WERI-Rb-1 (cell line): ENCODE data around the gene GJB1.
"Not testable (repeated sequence)": the region's sequence is repeated elsewhere in the genome, so short reads cannot be mapped to it uniquely, and the experiment has no call there.

ENCODE experiments used
- DNase-seq: peaks from one replicate; pipeline ENCODE4 v3.0.0-alpha.2; 2020
- H3K27ac ChIP-seq: fragments of 250-450 bp; sonication (Bioruptor Pico); 2 replicates; pipeline ENCODE4 v1.5.1; 2020; ENCODE audit warnings: mild to moderate bottlenecking, moderate library complexity
- H3K27me3 ChIP-seq: fragments of 250-450 bp; sonication (Bioruptor Pico); 2 replicates; pipeline ENCODE4 v1.5.1; 2021; ENCODE audit warnings: mild to moderate bottlenecking, low read depth, moderate library complexity; ENCODE audit not compliant: insufficient read depth, severe bottlenecking
- H3K36me3 ChIP-seq: fragments of 250-450 bp; sonication (Bioruptor Pico); 2 replicates; pipeline ENCODE4 v1.5.1; 2020; ENCODE audit warnings: mild to moderate bottlenecking, moderate library complexity
- H3K4me3 ChIP-seq: 2 replicates; pipeline ENCODE4 v1.5.1; 2011; ENCODE audit warnings: low read depth, mild to moderate bottlenecking, control low read depth, low read length
- H3K9me3 ChIP-seq: fragments of 250-450 bp; sonication (Bioruptor Pico); 2 replicates; pipeline ENCODE4 v1.5.1; 2021; ENCODE audit warnings: mild to moderate bottlenecking, moderate library complexity; ENCODE audit not compliant: severe bottlenecking
- TF ChIP-seq, protein P1 (sequence below): IDR thresholded peaks from 2 replicates; pipeline ENCODE4 v1.5.1; 2011; ENCODE audit warnings: low read depth, mild to moderate bottlenecking, control low read depth, inconsistent platforms, low read length

The GJB1 gene

DNA sequence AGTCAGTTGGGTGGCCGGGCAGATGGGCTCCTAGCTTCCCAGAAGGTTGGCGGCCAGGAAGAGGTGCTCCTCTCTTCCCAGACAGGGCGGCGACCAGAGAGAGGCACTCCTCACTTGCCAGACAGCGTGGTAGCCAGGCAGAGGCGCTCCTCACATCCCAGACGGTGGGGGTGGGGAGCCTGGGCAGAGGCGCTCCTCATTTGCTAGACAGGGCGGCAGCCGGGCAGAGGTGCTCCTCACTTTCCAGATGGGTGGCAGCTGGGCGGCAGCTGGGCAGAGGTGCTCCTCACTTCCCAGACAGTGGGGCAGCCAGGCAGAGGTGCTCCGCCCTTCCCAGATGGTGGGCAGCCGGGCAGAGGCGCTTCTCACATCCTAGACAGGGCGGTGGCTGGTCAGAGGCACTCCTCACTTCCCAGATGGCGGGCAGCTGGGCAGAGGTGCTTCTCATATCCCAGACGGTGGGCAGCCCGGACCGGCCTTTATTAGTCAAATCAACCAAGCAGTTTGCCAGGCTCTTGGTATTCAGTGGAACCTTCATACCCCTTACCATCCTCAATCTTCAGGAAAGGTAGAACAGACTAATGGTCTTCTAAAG, 46.9 kb downstream of the GJB1 start:
- H3K9me3 ChIP-seq, result no peaks in the 10 kb centered on the region
- peaks cover 2% of the 10 kb centered on the region for H3K27me3 ChIP-seq
- H3K27ac ChIP-seq, result no peak overlapping the region
- H3K4me3 ChIP-seq, result no peak overlapping the region
- no peak for DNase-seq
- H3K36me3 ChIP-seq, result no peaks in the 10 kb centered on the region
- TF ChIP-seq, protein P1, sequence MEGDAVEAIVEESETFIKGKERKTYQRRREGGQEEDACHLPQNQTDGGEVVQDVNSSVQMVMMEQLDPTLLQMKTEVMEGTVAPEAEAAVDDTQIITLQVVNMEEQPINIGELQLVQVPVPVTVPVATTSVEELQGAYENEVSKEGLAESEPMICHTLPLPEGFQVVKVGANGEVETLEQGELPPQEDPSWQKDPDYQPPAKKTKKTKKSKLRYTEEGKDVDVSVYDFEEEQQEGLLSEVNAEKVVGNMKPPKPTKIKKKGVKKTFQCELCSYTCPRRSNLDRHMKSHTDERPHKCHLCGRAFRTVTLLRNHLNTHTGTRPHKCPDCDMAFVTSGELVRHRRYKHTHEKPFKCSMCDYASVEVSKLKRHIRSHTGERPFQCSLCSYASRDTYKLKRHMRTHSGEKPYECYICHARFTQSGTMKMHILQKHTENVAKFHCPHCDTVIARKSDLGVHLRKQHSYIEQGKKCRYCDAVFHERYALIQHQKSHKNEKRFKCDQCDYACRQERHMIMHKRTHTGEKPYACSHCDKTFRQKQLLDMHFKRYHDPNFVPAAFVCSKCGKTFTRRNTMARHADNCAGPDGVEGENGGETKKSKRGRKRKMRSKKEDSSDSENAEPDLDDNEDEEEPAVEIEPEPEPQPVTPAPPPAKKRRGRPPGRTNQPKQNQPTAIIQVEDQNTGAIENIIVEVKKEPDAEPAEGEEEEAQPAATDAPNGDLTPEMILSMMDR, result no peak

DNA sequence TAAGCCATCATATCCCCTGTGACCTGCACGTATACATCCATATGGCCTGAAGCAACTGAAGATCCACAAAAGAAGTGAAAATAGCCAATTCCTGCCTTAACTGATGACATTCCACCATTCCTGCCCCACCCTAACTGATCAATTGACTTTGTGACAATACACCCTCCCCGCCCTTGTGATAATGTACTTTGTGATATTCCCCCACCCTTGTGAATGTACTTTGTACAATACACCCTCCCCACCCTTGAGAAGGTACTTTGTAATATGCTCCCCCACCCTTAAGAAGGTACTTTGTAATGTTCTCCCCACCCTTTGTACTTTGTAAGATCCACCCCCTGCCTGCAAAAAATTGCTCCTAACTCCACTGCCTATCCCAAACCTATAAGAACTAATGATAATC, 49.3 kb downstream of the GJB1 start:
- not testable (repeated sequence) for H3K27ac ChIP-seq, H3K9me3 ChIP-seq, H3K27me3 ChIP-seq, H3K4me3 ChIP-seq, DNase-seq, H3K36me3 ChIP-seq
